HG03442 (cell line): Measurements from ENCODE around the gene RAP1GDS1.

Experiments
- ATAC-seq: cut with Tn5 transposase; IDR thresholded peaks from one replicate; pipeline ENCODE4 v1.9.1; 2021; ENCODE audit warnings: mild to moderate bottlenecking, moderate library complexity; ENCODE audit not compliant: unreplicated experiment

RAP1GDS1 gene, protein sequence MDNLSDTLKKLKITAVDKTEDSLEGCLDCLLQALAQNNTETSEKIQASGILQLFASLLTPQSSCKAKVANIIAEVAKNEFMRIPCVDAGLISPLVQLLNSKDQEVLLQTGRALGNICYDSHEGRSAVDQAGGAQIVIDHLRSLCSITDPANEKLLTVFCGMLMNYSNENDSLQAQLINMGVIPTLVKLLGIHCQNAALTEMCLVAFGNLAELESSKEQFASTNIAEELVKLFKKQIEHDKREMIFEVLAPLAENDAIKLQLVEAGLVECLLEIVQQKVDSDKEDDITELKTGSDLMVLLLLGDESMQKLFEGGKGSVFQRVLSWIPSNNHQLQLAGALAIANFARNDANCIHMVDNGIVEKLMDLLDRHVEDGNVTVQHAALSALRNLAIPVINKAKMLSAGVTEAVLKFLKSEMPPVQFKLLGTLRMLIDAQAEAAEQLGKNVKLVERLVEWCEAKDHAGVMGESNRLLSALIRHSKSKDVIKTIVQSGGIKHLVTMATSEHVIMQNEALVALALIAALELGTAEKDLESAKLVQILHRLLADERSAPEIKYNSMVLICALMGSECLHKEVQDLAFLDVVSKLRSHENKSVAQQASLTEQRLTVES

DNA sequence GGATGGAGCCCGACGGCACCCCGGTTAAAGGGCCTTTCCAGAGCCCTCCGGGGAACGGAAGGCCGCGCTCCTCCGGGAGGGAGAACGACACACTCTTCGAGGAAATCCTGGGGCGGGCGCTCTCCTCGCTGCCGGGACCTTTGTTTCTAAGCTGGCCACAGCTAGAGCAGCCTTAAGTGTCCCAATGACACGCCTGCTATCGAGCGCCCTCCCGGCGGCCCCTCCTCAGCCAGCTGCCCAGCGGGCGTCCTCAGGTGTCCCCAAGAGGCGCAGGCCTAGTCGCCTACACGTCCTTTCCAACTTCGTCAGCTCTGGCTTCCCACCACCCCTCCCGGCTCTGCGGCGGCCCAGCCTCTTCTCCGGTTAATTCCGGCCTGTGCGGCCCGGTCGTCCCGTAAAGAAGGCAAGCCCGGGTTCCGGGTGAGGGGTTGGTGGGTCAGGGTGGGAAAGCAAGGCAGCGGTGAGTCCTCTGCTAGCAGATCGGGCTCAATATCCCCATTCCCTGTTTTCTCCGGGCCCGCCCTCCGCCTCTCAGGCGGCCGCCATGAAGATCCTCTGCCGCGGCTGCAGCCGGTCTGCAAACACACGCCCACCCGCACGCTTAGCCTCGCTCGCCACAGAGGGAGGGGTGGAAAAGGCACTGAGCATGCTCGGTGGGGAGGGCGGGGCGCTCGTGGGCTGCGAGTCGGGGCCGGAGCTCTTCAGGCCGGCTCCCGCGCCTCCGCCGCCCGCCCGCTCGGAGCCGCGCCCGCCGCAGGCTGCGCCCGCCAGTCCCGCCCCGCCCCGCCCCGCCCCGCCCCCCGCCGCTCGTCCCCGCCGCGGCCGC, at the start of gene RAP1GDS1:
Gene RAP1GDS1 (plus strand): TSS at position 806 of the 826 bp plus-strand sequence. CDS start 182 bp downstream, outside the sequence.
- peak; percentile 83 for ATAC-seq

DNA sequence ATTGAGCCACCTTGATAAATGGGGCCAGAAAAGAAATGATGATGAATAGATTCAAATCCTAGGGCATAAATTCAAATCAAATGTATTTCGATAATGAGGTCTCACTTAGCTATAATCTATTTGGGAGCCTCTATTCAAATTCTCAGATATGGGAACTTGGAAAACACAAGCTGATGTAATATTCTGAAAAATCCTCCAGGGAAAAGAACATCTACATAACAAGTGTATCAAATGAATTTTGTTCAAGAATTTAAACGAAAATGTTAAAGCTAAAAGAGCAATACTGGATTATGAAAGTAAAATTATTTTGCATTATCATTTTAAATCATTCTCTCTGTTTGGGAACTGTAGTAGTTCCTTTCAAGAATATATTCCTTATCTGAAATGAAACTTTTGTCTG, 38.9 kb upstream of the RAP1GDS1 start:
- no peak for ATAC-seq

DNA sequence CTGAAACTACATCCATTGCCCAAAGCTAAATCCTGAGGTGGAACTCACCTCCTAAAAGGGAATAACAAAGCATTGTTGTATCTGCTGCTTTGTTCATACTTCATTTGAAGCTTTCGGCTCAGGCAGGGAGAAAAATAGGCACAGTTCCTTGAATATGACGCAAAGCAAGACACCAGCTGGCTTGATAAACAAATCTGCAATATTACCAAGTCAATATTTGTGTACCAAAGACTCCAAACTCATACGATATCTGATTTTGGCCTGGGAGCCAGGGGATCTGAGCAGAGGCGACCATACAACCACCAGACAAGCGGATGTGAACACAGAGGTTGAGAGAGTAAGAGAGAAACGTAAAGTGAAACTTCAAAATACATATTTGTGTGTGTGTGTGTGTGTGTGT, 34.8 kb upstream of the RAP1GDS1 start:
- ATAC-seq: no peak

DNA sequence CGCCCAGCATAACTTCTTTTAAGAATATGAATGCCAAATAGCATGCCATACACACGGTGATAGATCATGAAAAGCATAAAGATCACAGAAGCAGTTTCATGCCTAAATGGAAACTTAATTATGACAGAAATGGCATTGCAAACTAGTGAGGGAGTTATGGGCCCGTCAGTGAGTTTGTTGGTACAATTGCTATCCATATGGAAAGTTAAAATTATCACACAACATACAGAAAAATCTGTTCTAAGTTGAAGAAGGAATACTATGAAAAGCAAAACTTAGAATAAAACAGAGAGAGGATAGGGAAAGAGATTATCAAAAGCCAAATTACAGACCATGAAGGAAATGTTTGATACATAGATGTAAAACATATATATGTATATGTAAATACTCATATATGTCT, 30.2 kb upstream of the RAP1GDS1 start:
- no peak for ATAC-seq

DNA sequence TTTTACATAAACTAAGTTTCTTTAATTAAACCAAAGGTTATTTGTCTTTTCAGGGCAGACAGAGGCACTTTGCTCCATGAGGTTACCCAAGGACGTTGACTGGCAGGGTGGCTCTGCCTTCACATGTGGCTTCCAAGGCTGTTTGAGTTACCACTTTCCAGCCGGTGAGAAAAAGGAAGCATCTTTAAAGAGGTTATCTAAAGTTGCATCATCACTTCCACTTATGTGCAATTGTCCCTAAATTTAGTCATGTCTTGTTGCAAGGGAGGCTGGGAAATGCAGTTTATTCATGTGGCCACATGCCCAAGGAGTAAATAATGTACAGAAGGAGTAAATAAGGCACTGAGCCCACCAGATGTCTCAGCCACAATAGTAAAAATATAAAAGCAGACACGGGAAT, 29.0 kb upstream of the RAP1GDS1 start:
- no peak for ATAC-seq

DNA sequence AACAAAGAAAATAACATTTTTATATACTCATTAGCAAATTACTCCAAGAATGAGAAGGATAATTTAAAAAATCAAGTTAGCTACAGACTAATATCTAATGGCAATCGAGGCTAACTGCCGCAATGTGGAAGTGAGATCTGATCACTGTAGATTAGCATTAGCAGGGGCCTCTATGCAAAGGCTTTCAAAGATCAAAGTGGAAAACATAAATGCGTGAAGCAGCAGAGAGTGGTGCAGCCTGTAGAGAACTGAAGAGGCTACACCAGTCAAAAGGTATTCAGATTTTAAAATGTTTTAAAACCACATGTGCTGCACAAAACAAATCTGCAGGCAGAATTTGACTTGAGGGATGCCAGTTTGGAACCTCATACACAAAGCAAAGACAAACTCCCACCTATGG, 24.0 kb upstream of the RAP1GDS1 start:
- no peak for ATAC-seq

DNA sequence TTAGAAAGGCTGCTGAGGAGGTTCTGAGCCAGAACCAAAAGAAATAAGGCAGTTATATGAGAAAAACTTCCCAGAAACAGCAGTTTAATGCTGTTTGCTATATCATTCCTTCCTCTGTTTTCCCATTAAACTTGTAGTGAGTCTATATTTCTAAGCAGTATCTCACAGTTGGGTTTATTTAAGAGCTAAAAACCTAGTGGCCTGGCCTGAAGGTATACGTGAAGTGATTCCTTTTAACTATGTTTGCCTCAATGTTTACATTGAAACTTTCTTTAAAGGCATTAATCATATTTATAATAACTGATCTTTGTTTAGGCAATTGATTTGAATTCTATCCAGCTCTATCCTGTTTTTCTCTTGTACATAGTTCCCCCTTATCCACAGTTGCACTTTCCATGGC, 19.1 kb upstream of the RAP1GDS1 start:
- ATAC-seq: no peak

DNA sequence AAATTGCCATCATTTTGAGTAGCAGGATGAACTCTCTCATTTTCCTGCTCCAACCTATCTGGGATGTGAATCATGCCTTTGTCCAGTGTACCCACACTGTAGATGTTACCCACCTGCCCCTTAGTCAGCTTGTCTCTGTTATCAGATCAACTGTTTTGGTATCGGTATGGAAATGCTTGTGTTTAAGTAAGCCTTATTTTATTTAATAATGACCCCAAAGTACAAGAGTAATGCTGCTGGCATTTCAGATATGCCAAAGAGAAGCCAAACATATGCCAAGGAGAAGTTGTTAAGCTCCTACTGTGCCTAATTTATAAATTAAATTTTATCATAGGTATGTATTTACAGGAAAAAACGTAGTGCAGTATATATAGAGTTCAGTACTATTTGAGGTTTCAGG, 18.6 kb upstream of the RAP1GDS1 start:
- ATAC-seq: no peak

DNA sequence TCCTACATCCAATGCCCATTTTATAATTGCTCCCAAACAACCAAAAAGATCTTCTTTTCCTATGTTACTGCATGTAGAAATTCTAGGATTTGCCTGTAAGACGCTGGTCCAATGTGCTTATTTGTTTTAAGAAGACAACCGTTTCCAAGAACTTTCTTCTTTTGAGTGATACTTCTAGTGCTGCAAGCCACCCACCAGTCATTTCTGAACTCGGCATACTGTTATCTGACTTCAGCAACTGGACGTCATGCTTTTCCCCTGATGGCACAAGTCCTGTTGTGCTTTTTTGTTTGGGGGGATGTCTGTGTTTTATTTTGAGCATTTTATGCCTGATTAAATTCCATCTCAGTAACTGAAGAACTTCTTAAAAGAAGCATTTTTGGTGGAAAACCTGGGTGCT, 16.0 kb upstream of the RAP1GDS1 start:
- no peak for ATAC-seq

DNA sequence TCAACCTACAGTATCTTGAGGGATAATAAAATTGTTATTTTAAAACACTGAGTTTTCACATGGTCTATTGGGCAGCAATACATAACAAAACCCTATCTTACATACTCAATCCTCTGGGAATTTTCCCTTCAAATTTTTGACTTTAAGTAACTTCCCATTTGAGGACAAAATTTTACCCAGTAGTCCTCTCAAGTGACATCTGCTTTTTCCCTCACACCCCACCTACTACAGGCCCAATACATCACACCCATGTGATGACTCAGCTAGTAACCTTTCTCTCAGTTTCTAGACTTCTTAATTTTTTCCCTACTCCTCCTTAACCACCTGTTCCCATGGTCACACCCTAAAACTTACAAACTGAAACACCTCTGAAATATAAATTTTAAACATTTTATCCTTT, 12.2 kb upstream of the RAP1GDS1 start:
- ATAC-seq: no peak

DNA sequence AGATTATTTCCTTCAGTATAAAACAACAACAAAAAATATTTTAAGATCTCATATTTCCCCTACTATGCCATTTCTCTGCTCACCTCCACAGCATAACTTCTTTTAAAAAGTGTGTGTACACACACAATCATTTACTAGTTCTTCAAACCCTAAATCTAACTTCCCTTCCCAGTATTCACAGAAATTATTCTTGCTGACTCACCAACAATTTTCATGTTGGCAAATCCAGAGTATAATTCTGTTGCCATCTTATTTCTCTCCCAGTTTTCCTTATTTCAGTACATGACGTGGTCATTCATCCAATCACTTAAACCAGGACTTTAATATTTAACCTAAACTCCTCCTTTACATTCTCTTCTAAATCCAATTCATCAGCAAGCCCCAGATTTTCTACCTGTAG, 11.4 kb upstream of the RAP1GDS1 start:
- ATAC-seq: no peak

DNA sequence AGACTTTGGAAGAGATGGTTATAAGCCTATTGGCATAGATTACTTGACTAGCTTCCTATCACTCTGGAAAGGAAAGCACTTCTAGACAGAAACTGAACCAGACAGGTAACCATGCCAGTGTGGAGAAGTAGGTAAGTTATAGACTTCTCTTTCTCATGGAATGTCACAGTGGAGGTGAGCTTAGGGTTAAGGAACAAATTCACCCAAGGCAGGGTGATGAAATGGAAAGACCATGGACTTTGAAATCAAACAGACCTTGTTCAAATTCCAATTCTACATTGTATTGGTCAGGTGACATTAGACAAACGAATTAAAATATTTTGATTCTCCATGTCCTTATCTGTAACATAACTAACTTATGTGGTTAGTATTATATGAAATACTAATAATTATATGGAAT, 7.7 kb upstream of the RAP1GDS1 start:
- no peak for ATAC-seq

DNA sequence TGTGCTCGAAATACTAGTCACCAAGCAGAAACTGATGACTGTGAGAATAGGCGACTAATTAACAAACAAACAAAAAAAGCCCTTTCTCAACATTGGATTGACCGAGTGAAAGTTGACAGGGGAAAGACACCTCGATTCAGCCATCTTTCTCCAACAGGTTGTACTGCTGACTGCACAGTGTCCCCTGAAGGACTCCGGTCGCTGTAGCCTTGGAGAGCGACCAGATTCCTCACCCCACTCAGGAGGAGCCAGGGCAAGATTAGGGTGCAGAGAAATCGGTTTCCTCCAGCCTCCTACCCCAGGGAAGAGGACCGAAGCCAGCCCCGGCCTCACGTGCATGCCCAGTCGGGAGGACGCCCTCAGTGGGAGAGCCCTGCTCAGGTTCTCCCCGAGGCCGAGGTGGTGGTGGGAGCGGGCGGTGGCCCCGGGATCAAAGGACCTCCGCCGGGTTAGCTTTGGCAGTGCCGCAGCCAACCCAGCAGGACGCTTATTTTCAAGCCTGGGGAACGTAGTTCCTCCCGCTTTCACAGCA, 1.1 kb upstream of the RAP1GDS1 start:
- ATAC-seq: peak; percentile 14

DNA sequence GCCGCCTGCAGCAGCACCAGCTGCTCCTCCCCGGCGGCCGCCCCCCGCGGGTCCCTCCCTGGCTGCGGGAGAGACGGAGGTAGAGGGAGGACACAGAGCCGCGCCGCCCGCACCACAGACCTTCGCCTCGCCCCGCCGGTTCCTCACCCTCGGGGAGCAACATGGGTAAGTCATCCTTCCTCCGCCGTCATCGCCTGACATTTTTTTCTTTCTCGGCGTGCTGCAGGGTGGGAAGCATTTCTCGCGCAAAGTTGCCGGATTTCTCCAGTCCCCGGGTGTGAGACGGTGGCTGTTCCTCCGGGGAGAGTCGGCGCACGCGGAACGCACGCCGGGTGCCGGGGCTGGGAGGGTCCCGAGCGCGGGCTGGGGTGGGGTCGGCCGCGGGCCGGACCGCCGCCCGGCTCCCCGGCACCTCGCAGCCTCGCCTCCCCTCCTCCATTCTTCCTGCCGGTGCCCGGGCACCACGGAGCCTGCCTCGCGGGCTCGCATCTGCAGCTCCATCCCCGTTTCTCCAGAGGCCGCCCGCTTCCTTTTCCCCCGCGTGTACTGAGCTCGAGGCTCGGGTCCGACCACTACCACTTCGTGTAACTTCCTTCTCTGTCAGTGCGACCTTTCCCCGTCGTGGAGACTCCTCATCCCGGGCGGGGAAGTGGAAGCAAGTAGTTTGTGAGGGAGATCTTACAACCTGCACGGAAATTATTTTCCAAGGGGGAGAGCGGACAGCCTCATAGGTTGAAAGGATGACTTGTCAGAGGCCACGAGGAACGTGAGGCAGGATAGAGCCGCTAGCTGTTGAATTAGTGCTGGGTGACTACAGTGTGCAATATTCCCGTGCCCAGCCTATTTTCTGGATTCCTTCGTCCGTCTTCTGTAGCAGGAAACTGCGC, 464 bp downstream of the RAP1GDS1 start:
- ATAC-seq: peak; percentile 9

DNA sequence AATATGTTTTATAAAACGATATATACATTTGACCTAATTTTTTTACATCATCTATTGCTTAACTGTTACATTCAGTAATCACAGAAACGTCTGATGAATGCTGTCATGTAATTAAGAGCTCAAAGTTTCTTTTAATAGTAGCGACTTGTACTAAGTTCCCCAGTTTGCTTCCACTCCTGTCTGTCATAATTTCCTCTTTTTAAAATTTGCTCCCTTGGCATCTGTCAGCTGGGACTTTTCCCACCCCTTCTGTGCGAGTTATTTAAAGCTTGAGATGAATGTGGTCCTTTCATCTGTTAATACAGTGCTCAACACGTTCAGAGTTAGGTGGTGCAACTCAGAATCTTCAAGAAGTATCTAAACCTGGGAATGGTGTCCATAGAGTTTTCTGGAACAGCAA, 1.2 kb downstream of the RAP1GDS1 start:
- ATAC-seq: no peak

DNA sequence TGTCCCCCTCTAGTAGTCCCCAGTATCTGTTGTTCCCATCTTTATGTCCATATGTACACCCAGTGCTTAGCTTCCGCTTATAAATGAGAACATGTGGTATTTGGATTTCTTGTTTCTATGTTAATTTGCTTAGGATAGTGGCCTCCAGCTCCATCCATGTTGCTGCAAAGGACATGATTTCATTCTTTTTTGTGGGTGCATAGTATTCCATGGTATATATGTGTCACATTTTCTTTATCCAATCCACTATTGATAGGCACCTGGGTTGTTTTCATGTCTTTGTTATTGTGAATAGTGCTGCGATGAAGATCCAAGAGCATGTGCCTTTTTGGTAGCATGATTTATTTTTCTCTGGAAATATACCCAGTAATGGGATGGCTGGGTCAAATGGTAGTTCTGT, 6.3 kb downstream of the RAP1GDS1 start:
- no peak for ATAC-seq

DNA sequence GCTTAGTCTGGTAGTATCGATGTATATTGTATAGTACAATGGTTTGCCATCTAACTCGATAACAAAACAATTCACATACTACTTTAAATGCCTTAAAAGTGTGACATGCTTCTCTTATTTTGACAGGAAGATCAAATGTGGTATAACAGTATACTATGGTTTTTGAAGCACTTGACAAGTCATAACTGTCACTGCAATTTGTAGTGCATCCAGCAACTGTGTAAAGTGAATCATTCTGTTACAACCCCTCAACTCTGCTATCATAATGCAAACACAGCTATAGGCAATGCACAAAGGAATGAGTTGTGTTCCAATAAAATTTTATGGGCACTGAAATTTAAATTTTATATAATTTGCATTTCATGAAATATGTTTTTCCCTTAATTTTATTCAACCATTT, 14.0 kb downstream of the RAP1GDS1 start:
- ATAC-seq: no peak

DNA sequence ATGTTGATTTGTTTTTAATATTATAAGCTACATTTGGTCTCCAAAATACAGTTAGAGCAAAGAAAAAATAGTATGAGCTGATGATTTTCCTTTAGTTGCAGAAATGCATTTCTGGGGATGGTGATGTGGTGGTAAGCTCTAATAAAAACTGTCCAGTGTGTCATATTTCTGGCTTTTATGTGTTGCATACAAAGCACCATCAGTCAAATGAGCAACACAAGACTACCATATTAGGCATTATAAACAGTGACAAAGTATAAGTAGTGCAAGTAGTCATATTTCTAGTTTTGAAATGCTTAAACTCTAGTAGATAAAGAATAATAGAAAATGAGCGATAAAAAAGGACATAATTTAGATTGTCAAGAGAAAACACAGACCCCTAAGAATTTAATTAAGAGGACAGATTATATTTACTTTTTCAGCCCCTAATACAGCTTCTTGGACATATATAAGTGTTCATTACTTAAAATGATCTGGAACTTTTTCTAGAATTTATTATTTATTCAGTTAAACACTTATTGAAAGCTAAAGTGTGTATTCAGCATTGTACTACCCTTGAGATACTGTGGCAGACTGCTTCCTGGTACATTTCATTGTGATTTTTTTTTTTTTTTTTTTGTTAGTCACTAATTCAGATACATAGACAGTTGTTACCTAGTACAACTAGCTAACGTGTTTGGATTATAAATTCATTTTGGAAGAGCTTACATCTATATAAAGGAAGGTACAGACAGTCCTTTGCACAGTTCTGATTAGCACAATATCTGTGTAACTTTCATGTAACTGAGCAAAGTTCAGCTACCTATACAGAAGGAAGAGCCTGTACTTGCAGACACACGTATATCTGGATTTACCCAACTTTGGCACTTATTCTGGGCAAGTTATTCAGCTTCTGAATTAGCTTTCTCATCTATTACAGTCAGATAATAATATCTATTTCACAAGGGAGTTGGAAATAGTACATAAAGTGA, 22.3 kb downstream of the RAP1GDS1 start:
- no peak for ATAC-seq

DNA sequence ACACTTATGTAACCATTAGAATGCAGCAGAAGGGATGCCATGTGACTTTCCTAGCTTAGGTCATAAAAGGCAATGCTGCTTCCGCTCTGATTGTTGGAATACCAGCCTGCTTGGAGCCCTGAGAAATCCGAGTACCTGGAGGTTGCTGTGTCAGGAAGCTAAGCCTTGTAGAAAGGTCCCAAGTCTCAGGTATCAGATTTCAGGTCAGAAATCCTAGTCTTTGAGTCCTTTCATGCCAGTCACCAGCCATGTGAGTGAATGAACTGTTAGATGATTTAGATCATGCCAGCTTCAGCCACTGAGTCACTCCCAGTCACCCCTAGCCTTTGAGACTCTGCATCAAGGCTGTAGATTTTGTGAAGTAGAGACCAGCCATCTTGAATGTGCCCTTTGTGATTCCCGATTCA, 23.5 kb downstream of the RAP1GDS1 start:
- ATAC-seq: no peak
